Cardiac muscle cell (in vitro differentiated cells and primary cell): ENCODE data around the gene GOLGA7B. TPM values are rescaled to one million over a fixed set of nuclear protein-coding genes. Genes with fewer than 3 reads are reported as not detected.

Experiments
- DNase-seq, 2 donors: peaks; one replicate each; pipeline versions ENCODE4 v3.0.0 to v3.0.0-alpha.2; 2010 to 2017; ENCODE audit warnings: low read depth in 1 of 2, low spot score in 1 of 2
- H3K27ac ChIP-seq: fragments of 200-600 bp; sonication (generic); 2 replicates; pipeline ENCODE4 v1.5.1; 2016
- H3K27me3 ChIP-seq: fragments of 200-600 bp; sonication (generic); 2 replicates; pipeline ENCODE4 v1.6.0; 2016; ENCODE audit warnings: control low read depth
- H3K36me3 ChIP-seq: fragments of 200-600 bp; sonication (generic); 2 replicates; pipeline ENCODE4 v1.5.1; 2016; ENCODE audit warnings: control low read depth
- H3K4me1 ChIP-seq: fragments of 200-600 bp; sonication (generic); 2 replicates; pipeline ENCODE4 v1.8.1; 2017; ENCODE audit warnings: low read depth, mild to moderate bottlenecking, mixed run types
- H3K4me3 ChIP-seq: fragments of 200-600 bp; sonication (generic); 2 replicates; pipeline ENCODE4 v1.5.1; 2016; ENCODE audit warnings: mild to moderate bottlenecking
- H3K9me3 ChIP-seq: fragments of 200-600 bp; sonication (generic); 2 replicates; pipeline ENCODE4 v1.5.1; 2017; ENCODE audit warnings: low read depth, mild to moderate bottlenecking, control low read depth
- CTCF ChIP-seq: IDR thresholded peaks from 2 replicates; pipeline ENCODE4 v1.5.1; 2012; ENCODE audit warnings: low read depth, mild to moderate bottlenecking, low read length
- polyA plus RNA-seq: library from polyadenylated mRNA; unstranded; fragments of >200 nt; fragmentation: Nextera tagmentation; extraction: Ambion mirVana; gene quantifications from 2 replicates; pipeline ENCODE4 v1.2.1, GENCODE V29; 2016
- total RNA-seq: library from RNA; depleted of rRNA; stranded (reverse); fragments of >200 nt; gene quantifications from 2 replicates; pipeline ENCODE4 v1.2.3, GENCODE V29; 2016

Gene GOLGA7B
- total and polyA plus RNA-seq, 2 experiments from 2014 or later = 0.27 to 2.8 TPM

GRCh38 chr10:97891497-97892167 lies 42.0 kb downstream of the GOLGA7B start:
- Histone ChIP-seq H3K27ac (no peak overlapping the region), H3K36me3 (no peaks in the 10 kb centered on the region), H3K4me1 (no peaks in the 10 kb centered on the region), H3K4me3 (no peak overlapping the region), H3K9me3 (no peaks in the 10 kb centered on the region), H3K27me3 (no peaks in the 10 kb centered on the region)
- peak in 1 of 2 donors; percentile 35 for DNase-seq
- no peak for TF ChIP-seq CTCF

GRCh38 chr10:97892506-97892905 lies 42.9 kb downstream of the GOLGA7B start:
- no peak for DNase-seq
- no peaks in the 10 kb centered on the region for H3K9me3 ChIP-seq
- TF ChIP-seq CTCF = no peak
- no peaks in the 10 kb centered on the region for H3K36me3 ChIP-seq
- no peaks in the 10 kb centered on the region for H3K4me1 ChIP-seq
- H3K27me3 ChIP-seq = no peaks in the 10 kb centered on the region
- no peak overlapping the region for H3K27ac ChIP-seq
- no peak overlapping the region for H3K4me3 ChIP-seq

- Histone ChIP-seq H3K27me3 (no peaks in the 10 kb centered on the region), H3K4me3 (no peak overlapping the region), H3K36me3 (no peaks in the 10 kb centered on the region), H3K4me1 (no peaks in the 10 kb centered on the region), H3K27ac (no peak overlapping the region), H3K9me3 (no peaks in the 10 kb centered on the region)
- no peak for DNase-seq
- no peak for TF ChIP-seq CTCF
Observed at GRCh38 chr10:97892939-97893338, 43.3 kb downstream of the GOLGA7B start.

GRCh38 chr10:97894092-97894491 lies 44.4 kb downstream of the GOLGA7B start:
- Histone ChIP-seq H3K27me3 (no peaks in the 10 kb centered on the region), H3K4me3 (no peak overlapping the region), H3K27ac (no peak overlapping the region), H3K4me1 (no peaks in the 10 kb centered on the region), H3K36me3 (no peaks in the 10 kb centered on the region), H3K9me3 (no peaks in the 10 kb centered on the region)
- DNase-seq = no peak
- TF ChIP-seq CTCF = no peak

GRCh38 chr10:97895084-97895483 lies 45.4 kb downstream of the GOLGA7B start:
- TF ChIP-seq CTCF = no peak
- H3K36me3 ChIP-seq = no peaks in the 10 kb centered on the region
- DNase-seq = no peak

More at GRCh38 chr10:97895084-97895483, 45.4 kb downstream of the GOLGA7B start:
- Histone ChIP-seq H3K4me3 (no peak overlapping the region), H3K4me1 (no peaks in the 10 kb centered on the region), H3K9me3 (no peaks in the 10 kb centered on the region), H3K27ac (no peak overlapping the region), H3K27me3 (no peaks in the 10 kb centered on the region)
